Activated T-helper 17 cell treated with anti-CD3 and anti-CD28 coated beads, Interleukin-2, amount 50 U/mL, for 72 hours (primary cell): Measurements from ENCODE around the gene SERPINA12. TPM values are rescaled to one million over a fixed set of nuclear protein-coding genes. Genes with fewer than 3 reads are reported as not detected.

ENCODE experiments used
- ATAC-seq: fragments of 150-1000 bp; cut with Tn5 transposase; replicated peaks from 2 replicates; pipeline ENCODE4 v1.10.0; 2021; ENCODE audit warnings: mild to moderate bottlenecking, moderate library complexity
- H3K27ac Mint-ChIP-seq: one replicate; pipeline ENCODE4 v1.8.0; 2022; ENCODE audit warnings: mixed read lengths
- H3K27me3 Mint-ChIP-seq: one replicate; pipeline ENCODE4 v1.8.0; 2022; ENCODE audit warnings: mixed read lengths
- H3K36me3 Mint-ChIP-seq: one replicate; pipeline ENCODE4 v1.8.0; 2022; ENCODE audit warnings: low read depth, mild to moderate bottlenecking, mixed read lengths
- H3K4me1 Mint-ChIP-seq: one replicate; pipeline ENCODE4 v1.8.0; 2022; ENCODE audit warnings: mixed read lengths
- H3K4me3 Mint-ChIP-seq: one replicate; pipeline ENCODE4 v1.8.0; 2022; ENCODE audit warnings: mild to moderate bottlenecking, mixed read lengths
- H3K9me3 Mint-ChIP-seq: one replicate; pipeline ENCODE4 v1.8.0; 2022; ENCODE audit warnings: mixed read lengths
- total RNA-seq, 2 donors: library from RNA; stranded (reverse); gene quantifications; one replicate each; pipeline ENCODE4 v1.2.3, GENCODE V29; 2022

Gene SERPINA12
- total RNA-seq, 2 donors from 2014 or later = not detected

- no peak overlapping the region for H3K4me3 Mint-ChIP-seq
- peaks cover 40% of the 10 kb centered on the region for H3K27me3 Mint-ChIP-seq
- peaks cover 23% of the 10 kb centered on the region for H3K9me3 Mint-ChIP-seq
- ATAC-seq = no peak
- no peak overlapping the region for H3K27ac Mint-ChIP-seq
- no peaks in the 10 kb centered on the region for H3K4me1 Mint-ChIP-seq
- no peaks in the 10 kb centered on the region for H3K36me3 Mint-ChIP-seq
Measured at GRCh38 chr14:94455928-94456327, 53.3 kb downstream of the SERPINA12 start.

GRCh38 chr14:94451826-94452225 lies 57.4 kb downstream of the SERPINA12 start:
- H3K27me3 Mint-ChIP-seq = peaks cover 32% of the 10 kb centered on the region
- H3K36me3 Mint-ChIP-seq = no peaks in the 10 kb centered on the region
- H3K4me3 Mint-ChIP-seq = no peak overlapping the region
- H3K9me3 Mint-ChIP-seq = peaks cover 18% of the 10 kb centered on the region
- no peak for ATAC-seq
- no peaks in the 10 kb centered on the region for H3K4me1 Mint-ChIP-seq
- no peak overlapping the region for H3K27ac Mint-ChIP-seq

- Mint-ChIP-seq H3K9me3 (peaks cover 12% of the 10 kb centered on the region), H3K27me3 (peaks cover 26% of the 10 kb centered on the region), H3K4me1 (no peaks in the 10 kb centered on the region), H3K4me3 (no peak overlapping the region), H3K27ac (no peak overlapping the region), H3K36me3 (no peaks in the 10 kb centered on the region)
- no peak for ATAC-seq
Measured at GRCh38 chr14:94451091-94451771, 58.0 kb downstream of the SERPINA12 start.

DNA sequence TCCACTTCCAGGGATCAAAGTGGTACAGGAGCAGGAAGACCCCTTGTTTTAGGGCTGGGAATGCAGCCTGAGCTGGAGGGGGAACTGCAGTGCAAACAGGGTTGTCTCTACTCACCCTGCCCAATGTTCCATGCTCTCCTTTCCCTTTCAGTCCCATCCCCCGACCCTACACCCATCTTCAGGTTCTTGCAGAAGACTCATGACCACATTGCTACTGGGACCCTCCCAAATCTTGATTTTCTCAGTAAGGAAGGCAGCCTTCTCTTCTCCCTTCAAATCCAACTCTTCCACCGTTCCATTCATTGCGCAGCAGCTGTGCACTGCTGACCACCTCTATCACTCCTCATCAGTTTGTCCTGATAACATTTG lies 58.6 kb downstream of the SERPINA12 start:
- no peak for ATAC-seq
- Mint-ChIP-seq H3K4me3 (no peak overlapping the region), H3K36me3 (no peaks in the 10 kb centered on the region), H3K9me3 (peaks cover 8% of the 10 kb centered on the region), H3K4me1 (no peaks in the 10 kb centered on the region), H3K27ac (no peak overlapping the region), H3K27me3 (peaks cover 21% of the 10 kb centered on the region)

DNA sequence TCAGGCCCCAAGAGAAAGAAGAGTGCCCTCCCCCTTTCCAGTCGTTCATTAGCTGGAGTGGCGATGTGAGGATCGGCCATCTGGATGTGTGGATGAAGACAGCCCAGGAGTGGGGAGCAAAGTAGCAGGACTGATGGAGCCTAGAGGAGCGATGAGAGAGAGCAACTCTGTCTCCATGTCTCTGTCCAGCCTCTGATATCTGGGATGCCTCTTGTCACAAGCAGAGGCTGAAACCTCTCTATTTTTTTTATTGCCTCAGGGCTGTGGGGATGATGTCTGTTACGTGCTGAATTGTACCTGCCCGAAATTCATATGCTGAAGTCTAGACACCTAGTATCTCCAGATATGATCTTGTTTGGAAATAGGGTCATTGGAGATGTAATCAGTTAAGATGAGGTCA lies 59.3 kb downstream of the SERPINA12 start:
- Mint-ChIP-seq H3K27me3 (peaks cover 18% of the 10 kb centered on the region), H3K4me3 (no peak overlapping the region), H3K4me1 (no peaks in the 10 kb centered on the region), H3K36me3 (no peaks in the 10 kb centered on the region), H3K9me3 (peaks cover 6% of the 10 kb centered on the region), H3K27ac (no peak overlapping the region)
- no peak for ATAC-seq

DNA sequence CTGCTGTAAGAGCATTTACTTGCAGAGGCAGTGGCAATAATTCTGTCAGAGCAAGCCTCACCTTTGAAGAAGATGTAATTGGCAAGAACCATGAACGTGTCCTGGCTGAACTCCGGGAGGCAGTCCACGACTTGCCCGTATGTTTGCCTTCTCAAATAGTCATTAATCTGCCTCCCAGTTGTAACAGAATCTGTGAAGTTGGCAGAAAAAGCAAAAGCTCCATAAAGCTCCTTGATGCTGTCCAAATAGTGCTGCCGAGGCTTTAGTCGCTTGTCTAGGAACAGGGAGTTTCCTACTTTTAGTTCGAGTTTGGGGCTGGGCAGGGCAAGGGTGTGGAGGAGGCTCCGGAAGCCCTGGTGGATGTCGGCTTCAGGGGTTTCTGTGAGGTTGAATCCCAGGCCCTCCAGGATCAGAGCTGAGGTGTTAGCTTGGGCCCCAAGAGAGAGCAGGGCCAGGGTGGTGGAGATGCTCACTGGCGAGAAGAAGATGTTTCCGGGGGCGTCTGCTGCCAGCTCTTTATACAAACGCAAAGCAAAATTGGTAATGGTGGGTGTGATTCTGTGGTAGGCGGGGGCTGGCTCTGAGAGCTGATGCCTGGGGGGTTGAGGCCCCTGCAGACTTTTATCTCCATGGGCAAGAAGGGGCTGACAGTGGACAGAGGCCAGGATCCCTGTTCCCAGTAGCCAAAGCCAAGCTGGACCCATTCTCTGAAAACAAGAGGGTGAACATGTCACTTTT lies 61.0 kb downstream of the SERPINA12 start:
- Mint-ChIP-seq H3K27ac (no peak overlapping the region), H3K36me3 (no peaks in the 10 kb centered on the region), H3K4me3 (no peak overlapping the region), H3K27me3 (peaks cover 4% of the 10 kb centered on the region), H3K9me3 (no peaks in the 10 kb centered on the region), H3K4me1 (no peaks in the 10 kb centered on the region)
- no peak for ATAC-seq

DNA sequence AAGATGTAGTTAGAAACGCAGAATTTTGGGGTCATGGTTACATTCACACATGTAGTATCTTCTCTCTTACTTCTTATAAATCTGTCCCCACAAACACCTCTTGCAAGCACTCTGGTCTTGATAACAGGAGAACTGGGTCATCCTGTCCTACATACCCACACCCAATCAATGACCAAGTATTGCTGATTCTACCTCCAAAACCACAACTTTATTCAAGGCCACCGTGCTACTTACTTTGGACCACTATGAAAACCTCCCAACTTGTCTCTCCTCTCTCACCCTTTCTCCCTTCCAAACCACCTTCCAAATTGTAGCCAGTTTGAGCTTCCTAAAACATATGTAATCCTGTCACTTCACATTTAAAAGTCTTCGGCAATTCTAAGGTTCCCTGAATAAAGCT lies 62.1 kb downstream of the SERPINA12 start:
- H3K27ac Mint-ChIP-seq = no peak overlapping the region
- H3K9me3 Mint-ChIP-seq = no peaks in the 10 kb centered on the region
- H3K4me3 Mint-ChIP-seq = no peak overlapping the region
- peaks cover 4% of the 10 kb centered on the region for H3K27me3 Mint-ChIP-seq
- H3K36me3 Mint-ChIP-seq = no peaks in the 10 kb centered on the region
- no peaks in the 10 kb centered on the region for H3K4me1 Mint-ChIP-seq
- ATAC-seq = no peak

GRCh38 chr14:94446126-94446525 lies 63.1 kb downstream of the SERPINA12 start:
- Mint-ChIP-seq H3K27me3 (peaks cover 12% of the 10 kb centered on the region), H3K9me3 (no peaks in the 10 kb centered on the region), H3K4me1 (no peaks in the 10 kb centered on the region), H3K4me3 (no peak overlapping the region), H3K27ac (no peak overlapping the region), H3K36me3 (no peaks in the 10 kb centered on the region)
- no peak for ATAC-seq

GRCh38 chr14:94445003-94445402 lies 64.3 kb downstream of the SERPINA12 start:
- no peaks in the 10 kb centered on the region for H3K36me3 Mint-ChIP-seq
- H3K9me3 Mint-ChIP-seq = no peaks in the 10 kb centered on the region
- H3K4me3 Mint-ChIP-seq = no peak overlapping the region
- no peaks in the 10 kb centered on the region for H3K4me1 Mint-ChIP-seq
- no peak overlapping the region for H3K27ac Mint-ChIP-seq
- H3K27me3 Mint-ChIP-seq = peaks cover 9% of the 10 kb centered on the region
- ATAC-seq = no peak

DNA sequence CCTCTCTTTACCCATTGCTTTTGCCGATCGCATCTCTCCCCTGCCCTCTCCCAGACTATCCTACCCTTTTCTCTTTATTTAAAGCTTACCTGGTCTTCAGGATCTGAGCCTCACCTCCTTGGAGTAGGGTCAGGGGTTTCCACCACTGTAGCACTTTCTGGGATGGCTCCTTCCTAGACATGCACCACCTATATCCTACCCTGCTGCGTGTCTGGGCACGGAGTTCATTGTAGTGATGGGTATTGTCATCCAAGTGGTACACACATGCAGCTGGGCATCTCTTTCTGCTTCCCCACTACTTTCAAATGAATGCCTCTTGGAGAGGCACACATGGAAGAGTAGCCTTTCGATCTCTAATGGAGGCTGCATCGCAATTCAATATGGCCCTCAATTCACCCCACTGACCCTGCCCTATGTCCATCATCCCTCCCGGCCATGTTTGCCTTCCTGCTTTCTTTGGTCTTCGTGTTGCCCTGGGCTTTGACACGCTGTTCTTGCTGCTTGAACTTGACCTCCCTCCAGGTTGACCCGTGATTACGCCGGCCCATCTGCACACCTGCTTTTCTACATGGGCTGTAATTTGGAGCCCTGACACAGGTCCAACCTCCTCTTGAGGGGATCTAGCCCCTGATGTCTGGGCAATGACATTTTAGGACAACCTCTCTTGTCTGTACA lies 67.6 kb downstream of the SERPINA12 start:
- H3K36me3 Mint-ChIP-seq = no peaks in the 10 kb centered on the region
- H3K27me3 Mint-ChIP-seq = peaks cover 16% of the 10 kb centered on the region
- H3K4me3 Mint-ChIP-seq = no peak overlapping the region
- H3K27ac Mint-ChIP-seq = no peak overlapping the region
- no peaks in the 10 kb centered on the region for H3K4me1 Mint-ChIP-seq
- ATAC-seq = no peak
- no peaks in the 10 kb centered on the region for H3K9me3 Mint-ChIP-seq

DNA sequence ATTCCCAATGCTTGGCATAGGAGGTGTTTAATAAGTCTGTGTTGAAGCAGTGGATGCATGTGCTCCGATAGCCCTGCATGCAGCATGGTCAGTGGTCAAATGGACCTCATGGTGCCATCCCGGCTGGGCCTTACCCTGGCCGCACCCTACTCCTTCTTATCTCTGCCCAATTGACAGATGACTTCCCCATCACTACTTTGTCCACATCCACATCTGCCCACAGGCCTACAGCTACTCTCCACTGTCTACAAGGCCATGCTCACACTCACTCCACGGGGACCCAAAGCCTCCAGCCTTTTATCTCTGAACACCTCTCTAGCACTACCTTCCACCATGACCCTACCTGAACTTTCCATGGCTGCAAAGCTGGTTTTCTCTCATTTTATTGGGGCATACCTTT lies 68.1 kb downstream of the SERPINA12 start:
- Mint-ChIP-seq H3K27me3 (peaks cover 18% of the 10 kb centered on the region), H3K4me1 (no peaks in the 10 kb centered on the region), H3K9me3 (no peaks in the 10 kb centered on the region), H3K4me3 (no peak overlapping the region), H3K36me3 (no peaks in the 10 kb centered on the region), H3K27ac (no peak overlapping the region)
- no peak for ATAC-seq

GRCh38 chr14:94439453-94440057 lies 69.7 kb downstream of the SERPINA12 start:
- H3K4me3 Mint-ChIP-seq = no peak overlapping the region
- H3K27me3 Mint-ChIP-seq = peaks cover 25% of the 10 kb centered on the region
- no peak for ATAC-seq
- H3K4me1 Mint-ChIP-seq = no peaks in the 10 kb centered on the region
- no peak overlapping the region for H3K27ac Mint-ChIP-seq
- H3K9me3 Mint-ChIP-seq = no peaks in the 10 kb centered on the region
- H3K36me3 Mint-ChIP-seq = no peaks in the 10 kb centered on the region
